Peyer's patch (tissue), 4 donors: ENCODE results near the gene FOXP2. TPM values are rescaled to one million over a fixed set of nuclear protein-coding genes. Genes with fewer than 3 reads are reported as not detected.

Source experiments
- DNase-seq, 3 donors: peaks; one replicate each; pipeline ENCODE4 v3.0.0-alpha.2; 2017 to 2019
- H3K27ac ChIP-seq, 4 donors: fragments of 200-600 bp; sonication (generic); one replicate each; pipeline ENCODE4 v1.5.1; 2016 to 2019
- H3K27me3 ChIP-seq, 2 donors: fragments of 200-600 bp; sonication (generic); one replicate each; pipeline ENCODE4 v1.5.1; 2019
- H3K36me3 ChIP-seq, 3 donors: fragments of 200-600 bp; sonication (generic); one replicate each; pipeline ENCODE4 v1.5.1; 2016 to 2019
- H3K4me1 ChIP-seq, 4 donors: fragments of 200-600 bp; sonication (generic); one replicate each; pipeline ENCODE4 v1.5.1; 2016 to 2019
- H3K4me3 ChIP-seq, 4 donors: fragments of 200-600 bp; sonication (generic); 1 replicate in 3 of 4; 2 replicates in 1 of 4; pipeline ENCODE4 v1.5.1; 2016 to 2019; ENCODE audit warnings: mild to moderate bottlenecking in 1 of 4
- H3K9me3 ChIP-seq, 4 donors: fragments of 200-600 bp; sonication (generic); one replicate each; pipeline ENCODE4 v1.5.1; 2016 to 2019; ENCODE audit warnings: mild to moderate bottlenecking in 1 of 4
- CTCF ChIP-seq, 6 experiments: fragments of 450-650 bp in 4 of 6; fragments of 200-600 bp in 2 of 6; sonication (generic) in 1 of 6; IDR thresholded peaks; one replicate each; pipeline ENCODE4 v1.5.1; 2017 to 2019; ENCODE audit warnings: antibody characterized with exemption in 6 of 6, mild to moderate bottlenecking in 3 of 6, moderate library complexity in 1 of 6
- POLR2A ChIP-seq, 2 donors: fragments of 450-650 bp; IDR thresholded peaks; one replicate each; pipeline ENCODE4 v1.5.1; 2017; ENCODE audit warnings: antibody characterized with exemption in 2 of 2, mild to moderate bottlenecking in 2 of 2, moderate library complexity in 2 of 2
- total RNA-seq, 4 donors: library from RNA; depleted of rRNA; stranded (reverse); fragments of >200 nt; gene quantifications; one replicate each; pipeline ENCODE4 v1.1.0, GENCODE V29; 2016

FOXP2 gene
- total RNA-seq, 4 donors from 2014 or later: 10.5 to 46.2 (median 31.3) TPM

GRCh38 chr7:114472896-114473512 lies 58.4 kb downstream of the FOXP2 start:
- no peaks in the 10 kb centered on the region for H3K9me3 ChIP-seq
- no peaks in the 10 kb centered on the region for H3K27me3 ChIP-seq
- no peak for TF ChIP-seq POLR2A (IDR thresholded peaks at IDR 0.05)
- no peak for TF ChIP-seq CTCF (IDR thresholded peaks at IDR 0.05)
- no peak for DNase-seq
- no peak overlapping the region for H3K4me3 ChIP-seq
- H3K4me1 ChIP-seq: no peaks in the 10 kb centered on the region
- H3K36me3 ChIP-seq: peaks cover 0 to 2% (median 0%) of the 10 kb centered on the region in 3 donors
- no peak overlapping the region for H3K27ac ChIP-seq

GRCh38 chr7:114478384-114478783 lies 63.8 kb downstream of the FOXP2 start:
- H3K4me1 ChIP-seq: no peaks in the 10 kb centered on the region
- no peaks in the 10 kb centered on the region for H3K27me3 ChIP-seq
- no peak overlapping the region for H3K4me3 ChIP-seq
- H3K36me3 ChIP-seq: peaks cover 0 to 2% (median 0%) of the 10 kb centered on the region in 3 donors
- TF ChIP-seq POLR2A (IDR thresholded peaks at IDR 0.05) (no peak), CTCF (IDR thresholded peaks at IDR 0.05) (no peak)
- H3K27ac ChIP-seq: no peak overlapping the region
- no peak for DNase-seq
- H3K9me3 ChIP-seq: no peaks in the 10 kb centered on the region

- Histone ChIP-seq H3K36me3 (peaks cover 0 to under 1% (median 0%) of the 10 kb centered on the region in 3 donors), H3K27ac (no peak overlapping the region), H3K4me3 (no peak overlapping the region), H3K9me3 (peaks cover 0 to 4% (median 0%) of the 10 kb centered on the region in 4 donors), H3K4me1 (no peaks in the 10 kb centered on the region), H3K27me3 (no peaks in the 10 kb centered on the region)
- no peak for DNase-seq
- TF ChIP-seq POLR2A (IDR thresholded peaks at IDR 0.05): no peak
- no peak for TF ChIP-seq CTCF (IDR thresholded peaks at IDR 0.05)
These were observed 67.4 kb downstream of the FOXP2 start for GRCh38 chr7:114481999-114482398.

GRCh38 chr7:114484226-114484625 lies 69.6 kb downstream of the FOXP2 start:
- Histone ChIP-seq H3K27ac (no peak overlapping the region), H3K4me3 (no peak overlapping the region), H3K27me3 (no peaks in the 10 kb centered on the region), H3K4me1 (no peaks in the 10 kb centered on the region), H3K36me3 (no peaks in the 10 kb centered on the region), H3K9me3 (peaks cover 0 to 4% (median 0%) of the 10 kb centered on the region in 4 donors)
- no peak for DNase-seq
- no peak for TF ChIP-seq POLR2A (IDR thresholded peaks at IDR 0.05)
- no peak for TF ChIP-seq CTCF (IDR thresholded peaks at IDR 0.05)

- Histone ChIP-seq H3K4me1 (no peaks in the 10 kb centered on the region), H3K9me3 (peaks cover 0 to 4% (median 0%) of the 10 kb centered on the region in 4 donors), H3K36me3 (no peaks in the 10 kb centered on the region), H3K4me3 (no peak overlapping the region), H3K27ac (no peak overlapping the region), H3K27me3 (no peaks in the 10 kb centered on the region)
- no peak for DNase-seq
- TF ChIP-seq CTCF (IDR thresholded peaks at IDR 0.05) (no peak), POLR2A (IDR thresholded peaks at IDR 0.05) (no peak)
These were observed 72.6 kb downstream of the FOXP2 start for GRCh38 chr7:114487174-114487573.
